Measurements from ENCODE around the gene CAMTA1. TPM values are rescaled to one million over a fixed set of nuclear protein-coding genes. Genes with fewer than 3 reads are reported as not detected.
"Not testable (repeated sequence)": the region's sequence is repeated elsewhere in the genome, so short reads cannot be mapped to it uniquely, and the experiment has no call there.

The CAMTA1 gene
- total and polyA plus RNA-seq, 8 donors, result 13.0 to 54.2 (median 23.6) TPM

DNA sequence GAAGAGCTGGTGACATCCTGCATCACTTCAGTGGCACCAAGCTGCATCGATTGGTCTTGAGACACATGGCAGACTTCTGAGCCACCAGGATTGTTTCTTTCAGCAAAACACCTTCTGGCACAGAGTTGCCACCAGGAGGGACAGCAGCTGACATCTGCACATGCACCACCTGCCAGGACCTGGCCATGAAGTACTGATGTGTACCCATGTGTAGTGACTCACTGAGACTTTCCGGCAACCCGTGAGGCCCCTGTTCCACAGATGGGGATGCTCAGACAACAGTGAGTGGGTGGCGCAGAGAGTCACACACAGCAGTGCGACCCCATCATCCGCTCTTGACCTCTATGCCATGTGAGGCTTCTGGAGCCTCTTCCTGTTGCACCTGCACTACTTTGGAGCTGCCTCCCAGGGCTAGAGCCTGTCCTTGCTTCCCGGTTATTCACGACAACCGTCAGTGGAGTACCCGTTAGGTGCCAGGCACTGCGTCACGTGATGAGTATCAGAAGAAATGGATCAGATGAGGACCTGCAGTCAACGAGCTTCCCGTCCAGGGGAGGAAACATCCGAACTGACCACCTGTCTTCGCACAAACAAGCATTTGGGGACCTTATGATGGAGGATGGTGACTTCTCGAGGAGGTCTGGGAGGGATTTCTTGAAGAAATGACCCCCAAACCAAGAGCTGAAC is 905.4 kb downstream of the CAMTA1 start:
- intact Hi-C loops (cut with DNase I), result no loop called here
- DNase-seq (peak in 1 of 6 donors; percentile 18), FAIRE-seq (no peak), ATAC-seq (no peak)
- H3K36me3 ChIP-seq, result no peaks in the 10 kb centered on the region
- no peaks in the 10 kb centered on the region for H3K4me1 ChIP-seq
- no peak overlapping the region for H3K4me3 ChIP-seq
- no peaks in the 10 kb centered on the region for H3K9me3 ChIP-seq
- no peaks in the 10 kb centered on the region for H3K27me3 ChIP-seq
- 73 to 75% methylated on average over 17 of the region's 17 CpGs for WGBS, 2 donors
- H3K27ac ChIP-seq, result no peak overlapping the region
- TF ChIP-seq, protein P1, sequence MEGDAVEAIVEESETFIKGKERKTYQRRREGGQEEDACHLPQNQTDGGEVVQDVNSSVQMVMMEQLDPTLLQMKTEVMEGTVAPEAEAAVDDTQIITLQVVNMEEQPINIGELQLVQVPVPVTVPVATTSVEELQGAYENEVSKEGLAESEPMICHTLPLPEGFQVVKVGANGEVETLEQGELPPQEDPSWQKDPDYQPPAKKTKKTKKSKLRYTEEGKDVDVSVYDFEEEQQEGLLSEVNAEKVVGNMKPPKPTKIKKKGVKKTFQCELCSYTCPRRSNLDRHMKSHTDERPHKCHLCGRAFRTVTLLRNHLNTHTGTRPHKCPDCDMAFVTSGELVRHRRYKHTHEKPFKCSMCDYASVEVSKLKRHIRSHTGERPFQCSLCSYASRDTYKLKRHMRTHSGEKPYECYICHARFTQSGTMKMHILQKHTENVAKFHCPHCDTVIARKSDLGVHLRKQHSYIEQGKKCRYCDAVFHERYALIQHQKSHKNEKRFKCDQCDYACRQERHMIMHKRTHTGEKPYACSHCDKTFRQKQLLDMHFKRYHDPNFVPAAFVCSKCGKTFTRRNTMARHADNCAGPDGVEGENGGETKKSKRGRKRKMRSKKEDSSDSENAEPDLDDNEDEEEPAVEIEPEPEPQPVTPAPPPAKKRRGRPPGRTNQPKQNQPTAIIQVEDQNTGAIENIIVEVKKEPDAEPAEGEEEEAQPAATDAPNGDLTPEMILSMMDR (IDR thresholded peaks at IDR 0.05), result no peak

GRCh38 chr1:7691576-7691975 is 906.3 kb downstream of the CAMTA1 start:
- 82 to 94% methylated on average over 3 of the region's 3 CpGs for whole genome bisulfite sequencing, 2 donors
- TF ChIP-seq, protein P1 (IDR thresholded peaks at IDR 0.05), result no peak
- no peaks in the 10 kb centered on the region for H3K4me1 ChIP-seq
- no peaks in the 10 kb centered on the region for H3K36me3 ChIP-seq
- no peak overlapping the region for H3K4me3 ChIP-seq
- no peaks in the 10 kb centered on the region for H3K27me3 ChIP-seq
- no peak overlapping the region for H3K27ac ChIP-seq
- FAIRE-seq, result no peak
- intact Hi-C loops (cut with DNase I), result no loop called here
- DNase-seq, result peak in 1 of 6 donors; percentile 1
- H3K9me3 ChIP-seq, result no peaks in the 10 kb centered on the region
- no peak for ATAC-seq

- ATAC-seq, result no peak
- no peak for FAIRE-seq
- Histone ChIP-seq H3K4me1 (no peaks in the 10 kb centered on the region), H3K36me3 (no peaks in the 10 kb centered on the region), H3K4me3 (no peak overlapping the region), H3K27ac (no peak overlapping the region), H3K9me3 (no peaks in the 10 kb centered on the region), H3K27me3 (no peaks in the 10 kb centered on the region)
- WGBS, 2 donors, result 83 to 92% methylated on average over 3 of the region's 3 CpGs
- DNase-seq, result peak in 1 of 6 donors; percentile 8
- TF ChIP-seq, protein P1 (IDR thresholded peaks at IDR 0.05), result no peak
- intact Hi-C loops (cut with DNase I), result no loop called here
Observed at GRCh38 chr1:7692005-7692404, 906.8 kb downstream of the CAMTA1 start.

DNA sequence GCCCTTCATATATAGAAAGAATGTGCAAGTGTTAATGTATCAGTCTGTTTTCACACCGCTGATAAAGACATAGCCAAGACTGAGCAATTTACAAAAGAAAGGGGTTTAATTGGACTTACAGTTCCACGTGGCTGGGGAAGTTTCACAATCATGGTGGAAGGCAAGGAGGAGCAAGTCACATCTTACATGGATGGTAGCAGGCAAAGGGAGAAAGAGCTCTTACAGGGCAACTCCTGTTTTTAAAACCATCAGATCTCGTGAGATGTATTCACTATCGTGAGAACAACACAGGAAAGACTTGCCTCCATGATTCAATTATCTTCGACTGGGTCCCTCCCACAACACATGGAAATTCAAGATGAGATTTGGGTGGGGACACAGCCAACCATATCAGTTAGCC is 907.8 kb downstream of the CAMTA1 start:
- H3K9me3 ChIP-seq; intact Hi-C loops (cut with DNase I); H3K36me3 ChIP-seq; H3K27me3 ChIP-seq; H3K4me3 ChIP-seq; H3K4me1 ChIP-seq; H3K27ac ChIP-seq; ATAC-seq; DNase-seq; FAIRE-seq: not testable (repeated sequence)
- WGBS, 2 donors, result 57 to 69% methylated on average over 5 of the region's 5 CpGs

DNA sequence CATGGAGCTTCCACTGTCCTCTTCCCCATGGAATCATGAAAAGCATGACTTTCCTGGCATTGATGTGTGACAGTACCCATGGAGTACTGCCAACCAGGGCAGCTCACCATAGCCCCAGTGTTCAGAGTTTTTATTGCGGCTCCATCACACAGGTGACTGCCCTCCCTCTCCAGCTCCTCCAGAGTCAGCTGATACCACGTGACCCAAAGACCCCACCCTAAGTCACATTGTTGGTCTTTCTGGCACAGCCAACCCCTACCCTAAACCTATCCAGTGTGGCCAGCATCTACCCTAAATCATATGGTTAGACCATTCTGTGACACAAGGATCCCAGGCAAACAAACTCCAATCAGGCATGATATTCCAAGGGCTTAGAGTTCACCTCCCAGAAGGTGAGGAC is 908.4 kb downstream of the CAMTA1 start:
- no peak for FAIRE-seq
- WGBS, 2 donors, result 17 to 25% methylated on average over 2 of the region's 2 CpGs
- Histone ChIP-seq H3K27me3 (no peaks in the 10 kb centered on the region), H3K36me3 (no peaks in the 10 kb centered on the region), H3K4me1 (no peaks in the 10 kb centered on the region), H3K9me3 (no peaks in the 10 kb centered on the region), H3K4me3 (no peak overlapping the region), H3K27ac (no peak overlapping the region)
- TF ChIP-seq, protein P1 (IDR thresholded peaks at IDR 0.05), result no peak
- peak in 1 of 6 donors; percentile 3 for DNase-seq
- intact Hi-C loops (cut with DNase I), result no loop called here
- no peak for ATAC-seq
